ENCODE measurements around the gene OSBPL7.

DNA sequence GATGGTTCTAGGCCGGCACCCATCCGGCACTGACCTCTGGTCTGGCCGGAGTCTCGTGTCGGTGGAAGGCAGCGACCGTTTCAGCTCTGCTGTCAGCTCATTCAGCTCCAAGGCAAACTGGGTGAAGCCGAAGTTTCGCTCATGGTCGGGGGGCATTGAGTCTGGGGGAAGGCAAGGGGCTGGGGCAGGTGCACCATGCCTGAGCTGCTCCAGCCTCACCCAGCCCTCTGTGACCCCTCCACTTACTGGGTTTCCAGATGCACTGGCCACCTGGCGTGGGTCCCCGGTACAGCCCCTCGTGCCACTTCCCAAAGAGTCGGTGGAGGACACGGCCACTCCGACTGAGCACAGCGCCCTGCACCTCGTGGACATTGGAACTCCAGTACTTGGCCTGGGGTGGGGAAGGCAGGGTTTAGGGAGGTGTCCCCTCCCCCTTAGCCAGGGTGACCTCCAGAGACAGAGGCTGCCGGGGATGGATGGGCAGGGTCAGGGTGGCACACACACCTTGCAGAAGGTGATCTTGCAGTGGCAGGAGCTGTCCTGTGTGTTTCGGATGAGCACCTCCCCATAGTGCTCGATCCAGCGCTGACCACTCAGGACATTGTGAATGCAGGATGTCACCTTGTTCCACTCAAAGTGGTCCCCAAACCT, 12.6 kb downstream of the OSBPL7 start:
- TF ChIP-seq, protein P1, sequence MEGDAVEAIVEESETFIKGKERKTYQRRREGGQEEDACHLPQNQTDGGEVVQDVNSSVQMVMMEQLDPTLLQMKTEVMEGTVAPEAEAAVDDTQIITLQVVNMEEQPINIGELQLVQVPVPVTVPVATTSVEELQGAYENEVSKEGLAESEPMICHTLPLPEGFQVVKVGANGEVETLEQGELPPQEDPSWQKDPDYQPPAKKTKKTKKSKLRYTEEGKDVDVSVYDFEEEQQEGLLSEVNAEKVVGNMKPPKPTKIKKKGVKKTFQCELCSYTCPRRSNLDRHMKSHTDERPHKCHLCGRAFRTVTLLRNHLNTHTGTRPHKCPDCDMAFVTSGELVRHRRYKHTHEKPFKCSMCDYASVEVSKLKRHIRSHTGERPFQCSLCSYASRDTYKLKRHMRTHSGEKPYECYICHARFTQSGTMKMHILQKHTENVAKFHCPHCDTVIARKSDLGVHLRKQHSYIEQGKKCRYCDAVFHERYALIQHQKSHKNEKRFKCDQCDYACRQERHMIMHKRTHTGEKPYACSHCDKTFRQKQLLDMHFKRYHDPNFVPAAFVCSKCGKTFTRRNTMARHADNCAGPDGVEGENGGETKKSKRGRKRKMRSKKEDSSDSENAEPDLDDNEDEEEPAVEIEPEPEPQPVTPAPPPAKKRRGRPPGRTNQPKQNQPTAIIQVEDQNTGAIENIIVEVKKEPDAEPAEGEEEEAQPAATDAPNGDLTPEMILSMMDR (IDR thresholded peaks at IDR 0.05) = no peak
- TF ChIP-seq EZH2phosphoT487 (IDR thresholded peaks at IDR 0.05) (no peak), EZH2 (IDR thresholded peaks at IDR 0.05) (no peak)

All from neural progenitor cell (in vitro differentiated cells).